SK-N-SH treated with all-trans-retinoic acid at 6 μM for 48 hours (cell line): ENCODE results near the gene PTP4A2.
"Not testable (repeated sequence)": the region's sequence is repeated elsewhere in the genome, so short reads cannot be mapped to it uniquely, and the experiment has no call there.

Experiments used
- ATAC-seq: fragments of 200-7000 bp; cut with Tn5 transposase; 3 replicates; pipeline ENCODE4 v1.9.1; 2020; ENCODE audit warnings: mild to moderate bottlenecking, moderate library complexity
- ARNTL ChIP-seq: fragments of 450-650 bp; formaldehyde crosslinking; IDR thresholded peaks from 2 replicates; pipeline ENCODE4 v1.5.0; 2020; ENCODE audit warnings: low read depth, mild to moderate bottlenecking, moderate library complexity, borderline replicate concordance
- BACH2 ChIP-seq: fragments of 250-450 bp; sonication (Bioruptor Pico); IDR thresholded peaks from 2 replicates; pipeline ENCODE4 v1.9.0; 2021; ENCODE audit warnings: mild to moderate bottlenecking, borderline replicate concordance
- CREB5 ChIP-seq: fragments of 250-450 bp; sonication (Bioruptor Pico); IDR thresholded peaks from 2 replicates; pipeline ENCODE4 v1.5.1; 2020; ENCODE audit warnings: low read depth, mild to moderate bottlenecking, moderate library complexity
- CSDC2 ChIP-seq: fragments of 250-450 bp; sonication (Bioruptor Pico); IDR thresholded peaks from 2 replicates; pipeline ENCODE4 v1.5.0; 2020; ENCODE audit warnings: mild to moderate bottlenecking, moderate library complexity
- CSRNP3 ChIP-seq: fragments of 250-450 bp; sonication (Bioruptor Pico); IDR thresholded peaks from 2 replicates; pipeline ENCODE4 v1.5.1; 2021; ENCODE audit warnings: mild to moderate bottlenecking, moderate library complexity
- GLIS3 ChIP-seq: fragments of 250-450 bp; sonication (Bioruptor Pico); IDR thresholded peaks from 2 replicates; pipeline ENCODE4 v1.5.0; 2020; ENCODE audit warnings: mild to moderate bottlenecking, moderate library complexity
- ISL1 ChIP-seq: fragments of 250-450 bp; sonication (Bioruptor Pico); IDR thresholded peaks from 2 replicates; pipeline ENCODE4 v2.1.2; 2022; ENCODE audit warnings: mild to moderate bottlenecking, moderate library complexity
- OSR1 ChIP-seq: fragments of 250-450 bp; sonication (Bioruptor Pico); IDR thresholded peaks from 2 replicates; pipeline ENCODE4 v1.8.0; 2022; ENCODE audit warnings: moderate library complexity, mild to moderate bottlenecking, inconsistent platforms
- PATZ1 ChIP-seq: fragments of 250-450 bp; sonication (Bioruptor Pico); IDR thresholded peaks from 2 replicates; pipeline ENCODE4 v1.8.0; 2020; ENCODE audit warnings: mild to moderate bottlenecking, moderate library complexity, borderline replicate concordance
- POU6F1 ChIP-seq: fragments of 250-450 bp; sonication (Bioruptor Pico); IDR thresholded peaks from 2 replicates; pipeline ENCODE4 v1.8.0; 2021; ENCODE audit warnings: low read depth, mild to moderate bottlenecking, moderate library complexity, borderline replicate concordance
- RARB ChIP-seq: fragments of 250-450 bp; sonication (Bioruptor Pico); IDR thresholded peaks from 2 replicates; pipeline ENCODE4 v1.8.0; 2021; ENCODE audit warnings: mild to moderate bottlenecking, moderate library complexity
- SNAI2 ChIP-seq: fragments of 250-450 bp; sonication (Bioruptor Pico); IDR thresholded peaks from 2 replicates; pipeline ENCODE4 v1.5.0; 2020; ENCODE audit warnings: mild to moderate bottlenecking, moderate library complexity
- TCF4 ChIP-seq: fragments of 250-450 bp; sonication (Bioruptor Pico); IDR thresholded peaks from 2 replicates; pipeline ENCODE4 v1.8.0; 2021; ENCODE audit warnings: mild to moderate bottlenecking, moderate library complexity, borderline replicate concordance
- TOX ChIP-seq: fragments of 250-450 bp; sonication (Bioruptor Pico); IDR thresholded peaks from 2 replicates; pipeline ENCODE4 v1.8.0; 2021; ENCODE audit warnings: mild to moderate bottlenecking, moderate library complexity, borderline replicate concordance
- TSHZ2 ChIP-seq: fragments of 250-450 bp; sonication (Bioruptor Pico); IDR thresholded peaks from 2 replicates; pipeline ENCODE4 v1.5.0; 2020; ENCODE audit warnings: mild to moderate bottlenecking, moderate library complexity
- ZC3H10 ChIP-seq: fragments of 250-450 bp; sonication (Bioruptor Pico); IDR thresholded peaks from 2 replicates; pipeline ENCODE4 v1.5.1; 2021; ENCODE audit warnings: mild to moderate bottlenecking, moderate library complexity
- ZFP30 ChIP-seq: fragments of 450-650 bp; formaldehyde crosslinking; IDR thresholded peaks from 2 replicates; pipeline ENCODE4 v1.5.0; 2022; ENCODE audit warnings: mild to moderate bottlenecking, moderate library complexity
- ZNF565 ChIP-seq: fragments of 450-650 bp; formaldehyde crosslinking; conservative IDR thresholded peaks from 2 replicates; pipeline ENCODE4 v1.5.0; 2020; ENCODE audit warnings: low read depth, mild to moderate bottlenecking, moderate library complexity
- ZNF70 ChIP-seq: fragments of 450-650 bp; formaldehyde crosslinking; IDR thresholded peaks from 2 replicates; pipeline ENCODE4 v1.5.0; 2020; ENCODE audit warnings: mild to moderate bottlenecking, moderate library complexity
- ZNF8 ChIP-seq: fragments of 450-650 bp; formaldehyde crosslinking; IDR thresholded peaks from 2 replicates; pipeline ENCODE4 v1.5.0; 2020; ENCODE audit warnings: mild to moderate bottlenecking, moderate library complexity

PTP4A2 gene

DNA sequence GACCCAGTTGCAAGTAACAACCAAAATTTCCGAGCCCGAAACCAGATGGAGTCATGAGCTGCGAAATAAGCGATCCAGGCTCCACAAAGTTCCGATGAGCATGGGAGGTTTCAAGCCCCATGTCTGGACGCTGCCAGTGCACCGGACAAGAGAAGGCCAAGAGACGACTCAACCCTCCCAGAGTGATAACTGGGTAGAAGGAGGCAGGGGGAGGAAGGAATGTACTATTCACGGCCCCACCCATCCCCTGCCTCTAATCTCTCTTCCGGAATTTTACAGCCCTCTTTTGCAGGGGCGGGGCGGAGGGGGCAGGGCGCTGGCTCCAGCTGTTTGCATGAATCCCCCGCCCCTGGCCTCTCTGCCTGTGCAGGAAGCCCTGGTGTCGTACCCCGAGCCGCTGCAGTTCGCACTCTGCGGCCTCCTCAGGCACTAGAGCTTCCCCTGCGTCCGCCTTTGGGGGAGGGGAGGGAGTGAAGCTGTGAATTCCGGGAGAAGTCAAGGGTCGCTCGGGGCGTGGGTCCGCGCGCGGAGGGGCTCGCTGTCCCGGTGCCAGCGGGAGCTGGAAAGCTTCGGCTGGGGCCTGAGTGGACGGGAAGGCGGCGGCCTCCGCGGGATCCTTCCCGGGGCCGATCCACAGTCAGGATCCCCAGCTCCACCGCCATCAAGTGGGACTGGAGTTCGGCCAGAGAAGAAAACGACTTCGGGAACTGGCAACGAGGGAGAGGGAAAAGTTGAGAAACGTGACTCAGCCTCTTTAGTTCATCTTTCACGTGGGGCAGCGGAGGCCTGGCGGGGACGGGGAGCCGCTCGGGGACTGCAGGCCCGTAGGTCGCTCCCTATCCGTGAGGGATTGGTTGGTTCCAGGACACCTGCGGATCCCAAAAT is 6.3 kb upstream of the PTP4A2 start:
- TF ChIP-seq PATZ1 (CRISPR knock-in tag) (no peak), OSR1 (CRISPR knock-in tag) (no peak), ZNF8 (no peak), SNAI2 (CRISPR knock-in tag) (no peak), CSRNP3 (no peak), POU6F1 (no peak), GLIS3 (CRISPR knock-in tag) (no peak), CSDC2 (no peak), BACH2 (no peak), ZNF70 (no peak), ZNF565 (CRISPR knock-in tag) (no peak)
- no peak for ATAC-seq

GRCh38 chr1:31943546-31944184 is 5.5 kb upstream of the PTP4A2 start:
- no peak for ATAC-seq
- TF ChIP-seq ZNF8, result no peak
- TF ChIP-seq TOX (CRISPR knock-in tag), result no peak
- no peak for TF ChIP-seq ZC3H10 (CRISPR knock-in tag)
- no peak for TF ChIP-seq ARNTL (CRISPR knock-in tag)
- TF ChIP-seq ISL1 (CRISPR knock-in tag), result no peak
- TF ChIP-seq CREB5 (CRISPR knock-in tag), result no peak

GRCh38 chr1:31942061-31942460 is 3.9 kb upstream of the PTP4A2 start:
- not testable (repeated sequence) for ATAC-seq

GRCh38 chr1:31939484-31940329 is 1.5 kb upstream of the PTP4A2 start:
- peak; percentile 75 for ATAC-seq
- TF ChIP-seq ZFP30 (CRISPR knock-in tag) (no peak), ARNTL (CRISPR knock-in tag) (no peak), SNAI2 (CRISPR knock-in tag) (no peak), POU6F1 (no peak), TCF4 (no peak), CREB5 (CRISPR knock-in tag) (no peak), ZC3H10 (CRISPR knock-in tag) (no peak), RARB (no peak), GLIS3 (CRISPR knock-in tag) (no peak), TSHZ2 (no peak), CSDC2 (no peak)
